ENCODE data around the gene CFAP77. TPM values are rescaled to one million over a fixed set of nuclear protein-coding genes. Genes with fewer than 3 reads are reported as not detected.

Gene CFAP77
- polyA plus RNA-seq, 1 experiment = not detected

- POLR2A ChIA-PET = no interaction called here
- H3K27me3 ChIP-seq (ENCODE audit: control insufficient read depth, insufficient read depth, low read length) = peaks cover 27% of the 10 kb centered on the region
- H3K4me3 ChIP-seq (ENCODE audit: low read depth, low read length) = no peak overlapping the region
- no peaks in the 10 kb centered on the region for H3K36me3 ChIP-seq (ENCODE audit: control insufficient read depth, insufficient read depth, low read length)
- CTCF ChIA-PET = no interaction called here
- no peak for DNase-seq (ENCODE audit: low read depth)
- TF ChIP-seq CTCF (IDR thresholded peaks at IDR 0.05; ENCODE audit: insufficient read depth, low read depth, low read length) = no peak
Measured at GRCh38 chr9:132502480-132502879, 92.5 kb downstream of the CFAP77 start.

GRCh38 chr9:132503116-132503515 lies 93.1 kb downstream of the CFAP77 start:
- no peaks in the 10 kb centered on the region for H3K36me3 ChIP-seq (ENCODE audit: control insufficient read depth, insufficient read depth, low read length)
- POLR2A ChIA-PET = no interaction called here
- CTCF ChIA-PET = interaction anchor here (2.7 kb wide), 1 partner anchor 71 kb away, joined by 12 read pairs; no protein-coding TSS in a partner anchor
- H3K4me3 ChIP-seq (ENCODE audit: low read depth, low read length) = no peak overlapping the region
- H3K27me3 ChIP-seq (ENCODE audit: control insufficient read depth, insufficient read depth, low read length) = peaks cover 27% of the 10 kb centered on the region
- no peak for TF ChIP-seq CTCF (IDR thresholded peaks at IDR 0.05; ENCODE audit: insufficient read depth, low read depth, low read length)
- no peak for DNase-seq (ENCODE audit: low read depth)

- H3K36me3 ChIP-seq (ENCODE audit: control insufficient read depth, insufficient read depth, low read length) = no peaks in the 10 kb centered on the region
- H3K4me3 ChIP-seq (ENCODE audit: low read depth, low read length) = no peak overlapping the region
- no peak for DNase-seq (ENCODE audit: low read depth)
- ChIA-PET POLR2A (no interaction called here), CTCF (interaction anchor here (0.9 to 2.7 kb wide), 3 partner anchors 70 to 298 kb away, joined by 3 to 12 read pairs (median 3); no protein-coding TSS in a partner anchor)
- H3K27me3 ChIP-seq (ENCODE audit: control insufficient read depth, insufficient read depth, low read length) = peaks cover 27% of the 10 kb centered on the region
- no peak for TF ChIP-seq CTCF (IDR thresholded peaks at IDR 0.05; ENCODE audit: insufficient read depth, low read depth, low read length)
Measured at GRCh38 chr9:132504488-132504887, 94.5 kb downstream of the CFAP77 start.

- Histone ChIP-seq H3K4me3 (ENCODE audit: low read depth, low read length) (no peak overlapping the region), H3K27me3 (ENCODE audit: control insufficient read depth, insufficient read depth, low read length) (peaks cover 29% of the 10 kb centered on the region), H3K36me3 (ENCODE audit: control insufficient read depth, insufficient read depth, low read length) (no peaks in the 10 kb centered on the region)
- DNase-seq (ENCODE audit: low read depth) = no peak
- ChIA-PET POLR2A (no interaction called here), CTCF (interaction anchor here (0.9 to 5.2 kb wide), 12 partner anchors 11 to 297 kb away, joined by 3 to 55 read pairs (median 5); partner anchors contain the start of gene CFAP77)
- TF ChIP-seq CTCF (IDR thresholded peaks at IDR 0.05; ENCODE audit: insufficient read depth, low read depth, low read length) = no peak
Measured at GRCh38 chr9:132505991-132506655, 96.1 kb downstream of the CFAP77 start.

GRCh38 chr9:132506977-132507669 lies 97.1 kb downstream of the CFAP77 start:
- no peak for DNase-seq (ENCODE audit: low read depth)
- TF ChIP-seq CTCF (IDR thresholded peaks at IDR 0.05; ENCODE audit: insufficient read depth, low read depth, low read length) = no peak
- Histone ChIP-seq H3K36me3 (ENCODE audit: control insufficient read depth, insufficient read depth, low read length) (no peaks in the 10 kb centered on the region), H3K4me3 (ENCODE audit: low read depth, low read length) (no peak overlapping the region), H3K27me3 (ENCODE audit: control insufficient read depth, insufficient read depth, low read length) (peaks cover 26% of the 10 kb centered on the region)
- ChIA-PET CTCF (interaction anchor here (0.6 to 5.2 kb wide), 27 partner anchors 9 to 310 kb away, joined by 3 to 55 read pairs (median 4); partner anchors contain the start of gene CFAP77), POLR2A (no interaction called here)

All from BJ (cell line).